HUES48 (cell line): ENCODE data around the gene DNAH9.

ENCODE experiments used
- H3K27ac ChIP-seq: one replicate; pipeline ENCODE4 v1.7.0; 2013; ENCODE audit warnings: low read depth, low read length, inconsistent platforms
- H3K27me3 ChIP-seq: 2 replicates; pipeline ENCODE4 v1.6.1; 2013; ENCODE audit warnings: mild to moderate bottlenecking, low read length; ENCODE audit not compliant: control insufficient read depth, insufficient read depth
- H3K36me3 ChIP-seq: 2 replicates; pipeline ENCODE4 v1.6.1; 2013; ENCODE audit warnings: low read length; ENCODE audit not compliant: control insufficient read depth, insufficient read depth
- H3K4me1 ChIP-seq: 2 replicates; pipeline ENCODE4 v1.6.1; 2013; ENCODE audit warnings: mild to moderate bottlenecking, low read length; ENCODE audit not compliant: control insufficient read depth, insufficient read depth
- H3K4me3 ChIP-seq: 2 replicates; pipeline ENCODE4 v1.5.1; 2013; ENCODE audit warnings: mild to moderate bottlenecking, low read depth, low read length
- H3K9ac ChIP-seq: 2 replicates; pipeline ENCODE4 v1.6.1; 2013; ENCODE audit warnings: mild to moderate bottlenecking, low read depth, low read length, moderate library complexity
- H3K9me3 ChIP-seq: 2 replicates; pipeline ENCODE4 v1.6.1; 2013; ENCODE audit warnings: low read length; ENCODE audit not compliant: control insufficient read depth, insufficient read depth

Gene DNAH9

GRCh38 chr17:11561281-11561680 lies 37.0 kb upstream of the DNAH9 start:
- no peak overlapping the region for H3K27ac ChIP-seq
- H3K9ac ChIP-seq: no peak overlapping the region
- no peaks in the 10 kb centered on the region for H3K27me3 ChIP-seq
- no peaks in the 10 kb centered on the region for H3K9me3 ChIP-seq
- H3K36me3 ChIP-seq: no peaks in the 10 kb centered on the region
- no peak overlapping the region for H3K4me3 ChIP-seq
- no peaks in the 10 kb centered on the region; the same call in 1 of the 2 replicates for H3K4me1 ChIP-seq

- Histone ChIP-seq H3K27ac (no peak overlapping the region), H3K4me1 (no peaks in the 10 kb centered on the region; the same call in 1 of the 2 replicates), H3K9me3 (no peaks in the 10 kb centered on the region), H3K9ac (no peak overlapping the region), H3K27me3 (no peaks in the 10 kb centered on the region), H3K4me3 (no peak overlapping the region), H3K36me3 (no peaks in the 10 kb centered on the region)
These were observed 36.6 kb upstream of the DNAH9 start for GRCh38 chr17:11561702-11562101.

GRCh38 chr17:11564589-11565380 lies 33.5 kb upstream of the DNAH9 start:
- Histone ChIP-seq H3K36me3 (no peaks in the 10 kb centered on the region), H3K9ac (no peak overlapping the region), H3K27ac (no peak overlapping the region), H3K9me3 (no peaks in the 10 kb centered on the region), H3K4me1 (no peaks in the 10 kb centered on the region), H3K4me3 (no peak overlapping the region), H3K27me3 (no peaks in the 10 kb centered on the region)

- Histone ChIP-seq H3K4me1 (no peaks in the 10 kb centered on the region), H3K36me3 (no peaks in the 10 kb centered on the region)
These were observed 32.7 kb upstream of the DNAH9 start for GRCh38 chr17:11565591-11565990.

GRCh38 chr17:11578998-11579397 lies 19.3 kb upstream of the DNAH9 start:
- Histone ChIP-seq H3K9me3 (no peaks in the 10 kb centered on the region), H3K27me3 (no peaks in the 10 kb centered on the region), H3K4me1 (no peaks in the 10 kb centered on the region)

More at GRCh38 chr17:11565591-11565990, 32.7 kb upstream of the DNAH9 start:
- H3K27me3 ChIP-seq: no peaks in the 10 kb centered on the region
- H3K4me3 ChIP-seq: no peak overlapping the region
- no peak overlapping the region for H3K27ac ChIP-seq
- no peaks in the 10 kb centered on the region for H3K9me3 ChIP-seq
- no peak overlapping the region for H3K9ac ChIP-seq

GRCh38 chr17:11580677-11581076 lies 17.6 kb upstream of the DNAH9 start:
- H3K9ac ChIP-seq: no peak overlapping the region
- H3K27ac ChIP-seq: no peak overlapping the region
- H3K4me1 ChIP-seq: no peaks in the 10 kb centered on the region
- no peak overlapping the region for H3K4me3 ChIP-seq
- no peaks in the 10 kb centered on the region for H3K36me3 ChIP-seq
- no peaks in the 10 kb centered on the region for H3K9me3 ChIP-seq
- no peaks in the 10 kb centered on the region for H3K27me3 ChIP-seq

More at GRCh38 chr17:11578998-11579397, 19.3 kb upstream of the DNAH9 start:
- Histone ChIP-seq H3K9ac (no peak overlapping the region), H3K4me3 (no peak overlapping the region), H3K27ac (no peak overlapping the region), H3K36me3 (no peaks in the 10 kb centered on the region)

- Histone ChIP-seq H3K4me3 (no peak overlapping the region), H3K36me3 (no peaks in the 10 kb centered on the region), H3K27me3 (no peaks in the 10 kb centered on the region), H3K4me1 (no peaks in the 10 kb centered on the region), H3K27ac (no peak overlapping the region), H3K9me3 (no peaks in the 10 kb centered on the region), H3K9ac (no peak overlapping the region)
These were observed 16.1 kb upstream of the DNAH9 start for GRCh38 chr17:11582217-11582616.

GRCh38 chr17:11583306-11583992 lies 14.8 kb upstream of the DNAH9 start:
- Histone ChIP-seq H3K27me3 (no peaks in the 10 kb centered on the region), H3K9me3 (no peaks in the 10 kb centered on the region), H3K36me3 (no peaks in the 10 kb centered on the region), H3K9ac (no peak overlapping the region), H3K4me1 (no peaks in the 10 kb centered on the region), H3K27ac (no peak overlapping the region), H3K4me3 (no peak overlapping the region)

GRCh38 chr17:11589716-11590115 lies 8.6 kb upstream of the DNAH9 start:
- no peaks in the 10 kb centered on the region for H3K27me3 ChIP-seq
- no peaks in the 10 kb centered on the region for H3K36me3 ChIP-seq
- no peak overlapping the region for H3K27ac ChIP-seq
- H3K4me1 ChIP-seq: 0 out of 2 replicates have a peak, but pooled peaks cover 7% of the 10 kb centered on the region
- H3K9me3 ChIP-seq: no peaks in the 10 kb centered on the region
- H3K4me3 ChIP-seq: no peak overlapping the region
- H3K9ac ChIP-seq: no peak overlapping the region

GRCh38 chr17:11601661-11602060 lies 3.4 kb downstream of the DNAH9 start:
- no peak overlapping the region for H3K9ac ChIP-seq
- H3K4me3 ChIP-seq: no peak overlapping the region
- H3K36me3 ChIP-seq: no peaks in the 10 kb centered on the region
- H3K27me3 ChIP-seq: no peaks in the 10 kb centered on the region
- no peaks in the 10 kb centered on the region for H3K9me3 ChIP-seq
- no peaks in the 10 kb centered on the region; the same call in 1 of the 2 replicates for H3K4me1 ChIP-seq
- H3K27ac ChIP-seq: no peak overlapping the region

- Histone ChIP-seq H3K9me3 (no peaks in the 10 kb centered on the region), H3K27ac (no peak overlapping the region), H3K4me3 (no peak overlapping the region), H3K36me3 (no peaks in the 10 kb centered on the region), H3K4me1 (no peaks in the 10 kb centered on the region), H3K27me3 (no peaks in the 10 kb centered on the region), H3K9ac (no peak overlapping the region)
These were observed 10.1 kb downstream of the DNAH9 start for GRCh38 chr17:11608396-11608795.
